Endothelial cell of umbilical vein (primary cell): ENCODE results near the gene RUNDC1. TPM values are rescaled to one million over a fixed set of nuclear protein-coding genes. Genes with fewer than 3 reads are reported as not detected.

ENCODE experiments used
- BruUV-seq: library from RNA; stranded (reverse); fragments of 400-500 nt; replicated peaks from 2 replicates; lab custom pipeline; 2021; lab: Mats Ljungman, UMichigan
- CTCF ChIA-PET: fragments of 300-600, 350-600 bp; sonication (Branson Sonifier 250); formaldehyde crosslinking; loops from one replicate; lab custom pipeline; 2021; ENCODE audit warnings: antibody characterized with exemption, inconsistent platforms; lab: Charles Lee
- POLR2A ChIA-PET: fragments of 300-600, 350-600 bp; sonication (Branson Sonifier 250); formaldehyde crosslinking; loops from one replicate; lab custom pipeline; 2021; ENCODE audit warnings: antibody characterized with exemption, inconsistent platforms; lab: Charles Lee
- DNase-seq: peaks from one replicate; pipeline ENCODE4 v3.0.0-alpha.2; 2011; ENCODE audit warnings: low read depth, low spot score
- FAIRE-seq: peaks from 2 replicates; lab custom pipeline; 2011; peaks lifted over from hg19 to GRCh38; lab: Jason Lieb, UNC
- H2AFZ ChIP-seq: 2 replicates; pipeline ENCODE4 v1.6.0; 2012; ENCODE audit warnings: low read depth, low read length, control low read depth, inconsistent platforms
- H3K27ac ChIP-seq: 2 replicates; pipeline ENCODE4 v1.5.1; 2011; ENCODE audit warnings: low read depth, mild to moderate bottlenecking, control low read depth, low read length, moderate library complexity; ENCODE audit not compliant: insufficient read depth
- H3K27me3 ChIP-seq, 2 experiments: 2 replicates each; pipeline versions ENCODE4 v1.6.0 to v1.6.1; 2011; ENCODE audit warnings: low read length in 2 of 2, mixed read lengths in 1 of 2; ENCODE audit not compliant: control insufficient read depth in 2 of 2, insufficient read depth in 2 of 2
- H3K36me3 ChIP-seq, 2 experiments: 2 replicates in 1 of 2; 3 replicates in 1 of 2; pipeline ENCODE4 v1.5.1; 2011; ENCODE audit warnings: low read length in 2 of 2, mild to moderate bottlenecking in 1 of 2, moderate library complexity in 1 of 2; ENCODE audit not compliant: control insufficient read depth in 2 of 2, insufficient read depth in 2 of 2; ENCODE audit errors: extremely low read depth in 1 of 2
- H3K4me1 ChIP-seq: 3 replicates; pipeline ENCODE4 v1.5.1; 2011; ENCODE audit warnings: mild to moderate bottlenecking, low read length; ENCODE audit not compliant: control insufficient read depth, insufficient read depth; ENCODE audit errors: extremely low read depth
- H3K4me2 ChIP-seq: 2 replicates; pipeline ENCODE4 v1.6.1; 2011; ENCODE audit warnings: low read length, control low read depth, mixed read lengths; ENCODE audit not compliant: insufficient read depth
- H3K4me3 ChIP-seq, 3 experiments: fragments of 200-600 bp in 1 of 3; sonication (generic), shearing (Covaris generic) in 1 of 3; replicated peaks in 1 of 3; 2 replicates each; pipeline ENCODE4 v1.5.1; 2011 to 2016; ENCODE audit warnings: control low read depth in 3 of 3, low read length in 3 of 3, mild to moderate bottlenecking in 2 of 3, inconsistent platforms in 1 of 3, low read depth in 1 of 3, moderate library complexity in 1 of 3; ENCODE audit not compliant: insufficient read depth in 1 of 3
- H3K79me2 ChIP-seq: 2 replicates; pipeline ENCODE4 v1.6.0; 2012; ENCODE audit warnings: low read length, inconsistent platforms; ENCODE audit not compliant: control insufficient read depth, insufficient read depth
- H3K9ac ChIP-seq: replicated peaks from 2 replicates; pipeline ENCODE3; 2011; ENCODE audit warnings: low read length, control low read depth; ENCODE audit not compliant: insufficient read depth; ENCODE audit errors: extremely low read depth
- H3K9me1 ChIP-seq: replicated peaks from 3 replicates; pipeline ENCODE4 v1.6.0; 2011; ENCODE audit warnings: mild to moderate bottlenecking, low read length; ENCODE audit not compliant: control insufficient read depth, insufficient read depth; ENCODE audit errors: extremely low read depth
- H3K9me3 ChIP-seq: replicated peaks from 2 replicates; pipeline ENCODE4 v1.5.1; 2012; ENCODE audit warnings: low read length, inconsistent platforms; ENCODE audit not compliant: control insufficient read depth, insufficient read depth
- H4K20me1 ChIP-seq: replicated peaks from 2 replicates; pipeline ENCODE3; 2011; ENCODE audit warnings: mild to moderate bottlenecking, low read length; ENCODE audit not compliant: control insufficient read depth, insufficient read depth; ENCODE audit errors: extremely low read depth
- EZH2 ChIP-seq: IDR thresholded peaks from 2 replicates; pipeline ENCODE4 v1.6.1; 2012; ENCODE audit warnings: borderline replicate concordance, low read depth, mild to moderate bottlenecking, moderate library complexity, low read length, inconsistent platforms; ENCODE audit not compliant: severe bottlenecking
- FOS ChIP-seq: IDR thresholded peaks from 2 replicates; pipeline ENCODE4 v1.6.1; 2011; ENCODE audit warnings: mild to moderate bottlenecking, low read length, moderate library complexity, borderline replicate concordance; ENCODE audit not compliant: insufficient read depth
- GATA2 ChIP-seq: IDR thresholded peaks from 2 replicates; pipeline ENCODE4 v1.7.0; 2011; ENCODE audit warnings: low read depth, mild to moderate bottlenecking, moderate library complexity, mixed read lengths, low read length; ENCODE audit not compliant: insufficient read length, insufficient read depth
- JUN ChIP-seq: IDR thresholded peaks from 2 replicates; pipeline ENCODE4 v1.6.1; 2011; ENCODE audit warnings: borderline replicate concordance, low read depth; ENCODE audit not compliant: insufficient read length, insufficient read depth
- MAX ChIP-seq: IDR thresholded peaks from 2 replicates; pipeline ENCODE4 v1.6.1; 2011; ENCODE audit not compliant: insufficient read depth, insufficient read length
- MYC ChIP-seq: IDR thresholded peaks from one replicate; pipeline ENCODE4 v1.6.1; 2011; ENCODE audit warnings: mild to moderate bottlenecking, low read depth, low read length
- POLR2A ChIP-seq: IDR thresholded peaks from 2 replicates; pipeline ENCODE4 v1.6.1; 2012; ENCODE audit warnings: low read depth, mild to moderate bottlenecking, control low read depth, low read length
- POLR2AphosphoS5 ChIP-seq: IDR thresholded peaks from 2 replicates; pipeline ENCODE4 v1.6.1; 2012; ENCODE audit warnings: low read depth, mild to moderate bottlenecking, control low read depth, low read length, moderate library complexity; ENCODE audit not compliant: insufficient read depth
- dilution Hi-C: fragments of 300-500 bp; cut with MboI; formaldehyde crosslinking; loops from one replicate; pipeline ENCODE4 v1.15.0; 2019; ENCODE audit warnings: low sequenced_read_pairs; ENCODE audit not compliant: extremely low pct_ligation_motif_present
- intact Hi-C: fragments of 100-400 bp; cut with micrococcal nuclease; formaldehyde crosslinking; loops from one replicate; pipeline ENCODE4 v1.10.0; 2022
- polyA plus RNA-seq, 4 experiments: library from polyadenylated mRNA; depleted of rRNA in 3 of 4; stranded (reverse) in 3 of 4; unstranded in 1 of 4; fragments of >200 nt; gene quantifications; 2 replicates each; pipeline versions ENCODE4 v1.2.1 to v1.2.3, GENCODE V29; 2011 to 2012; ENCODE audit warnings: missing spikeins in 1 of 4
- total RNA-seq: library from RNA; stranded (reverse); gene quantifications from 2 replicates; pipeline ENCODE4 v1.2.3, GENCODE V29; 2021
- TF ChIP-seq, protein P1 (sequence below), 2 donors: IDR thresholded peaks; 1 replicate in 1 of 2; 2 replicates in 1 of 2; pipeline ENCODE4 v1.5.1; 2011; ENCODE audit warnings: low read length in 2 of 2, mild to moderate bottlenecking in 2 of 2, moderate library complexity in 2 of 2, control low read depth in 1 of 2, inconsistent platforms in 1 of 2, low read depth in 1 of 2; ENCODE audit not compliant: insufficient read depth in 1 of 2; ENCODE audit errors: extremely low read depth in 1 of 2

RUNDC1 gene
- total and polyA plus RNA-seq, 2 donors (not counting 3 experiments of a cell fraction or from before 2014, with no cell fraction given): 9.2 to 12.0 TPM

DNA sequence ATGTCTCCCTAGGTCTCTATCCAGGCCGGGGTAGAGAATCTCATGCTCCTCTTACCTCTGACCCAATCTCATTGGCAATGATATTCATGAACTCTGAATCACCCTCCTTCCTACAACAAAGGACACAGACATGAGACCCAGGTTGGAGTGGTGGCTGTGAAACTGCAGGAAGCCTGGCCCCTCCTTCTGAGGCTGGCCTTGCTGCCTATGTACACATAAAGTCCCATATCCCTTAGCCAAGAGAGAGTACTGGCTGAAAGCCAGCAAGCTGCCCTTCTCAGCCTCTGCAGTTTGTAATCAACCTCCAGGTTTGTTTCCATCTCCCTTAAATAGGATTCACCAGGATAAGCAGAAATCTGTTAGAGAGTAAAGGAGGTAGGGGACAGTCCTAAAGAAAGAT, 26.7 kb upstream of the RUNDC1 start:
- H3K9me1 ChIP-seq: no peaks in the 10 kb centered on the region
- no peak overlapping the region for H3K4me2 ChIP-seq
- no peaks in the 10 kb centered on the region for H3K27me3 ChIP-seq
- TF ChIP-seq JUN: no peak
- TF ChIP-seq POLR2AphosphoS5: no peak
- no peak for TF ChIP-seq GATA2
- no peak for TF ChIP-seq FOS
- TF ChIP-seq MYC: no peak
- TF ChIP-seq, protein P1, sequence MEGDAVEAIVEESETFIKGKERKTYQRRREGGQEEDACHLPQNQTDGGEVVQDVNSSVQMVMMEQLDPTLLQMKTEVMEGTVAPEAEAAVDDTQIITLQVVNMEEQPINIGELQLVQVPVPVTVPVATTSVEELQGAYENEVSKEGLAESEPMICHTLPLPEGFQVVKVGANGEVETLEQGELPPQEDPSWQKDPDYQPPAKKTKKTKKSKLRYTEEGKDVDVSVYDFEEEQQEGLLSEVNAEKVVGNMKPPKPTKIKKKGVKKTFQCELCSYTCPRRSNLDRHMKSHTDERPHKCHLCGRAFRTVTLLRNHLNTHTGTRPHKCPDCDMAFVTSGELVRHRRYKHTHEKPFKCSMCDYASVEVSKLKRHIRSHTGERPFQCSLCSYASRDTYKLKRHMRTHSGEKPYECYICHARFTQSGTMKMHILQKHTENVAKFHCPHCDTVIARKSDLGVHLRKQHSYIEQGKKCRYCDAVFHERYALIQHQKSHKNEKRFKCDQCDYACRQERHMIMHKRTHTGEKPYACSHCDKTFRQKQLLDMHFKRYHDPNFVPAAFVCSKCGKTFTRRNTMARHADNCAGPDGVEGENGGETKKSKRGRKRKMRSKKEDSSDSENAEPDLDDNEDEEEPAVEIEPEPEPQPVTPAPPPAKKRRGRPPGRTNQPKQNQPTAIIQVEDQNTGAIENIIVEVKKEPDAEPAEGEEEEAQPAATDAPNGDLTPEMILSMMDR (IDR thresholded peaks at IDR 0.05; ENCODE audit: extremely low read depth in 1 of 2, insufficient read depth in 1 of 2, low read depth in 1 of 2, low read length in 2 of 2): no peak
- no peak for TF ChIP-seq EZH2
- no peak for TF ChIP-seq POLR2A
- TF ChIP-seq MAX: no peak
- BruUV-seq: no TSS peak
- FAIRE-seq (no peak), DNase-seq (no peak)
- intact Hi-C loops (no loop called here), dilution Hi-C loops (no loop called here)
- no peaks in the 10 kb centered on the region for H4K20me1 ChIP-seq
- no peak overlapping the region for H3K4me3 ChIP-seq
- H3K9ac ChIP-seq: no peak overlapping the region
- ChIA-PET POLR2A (no interaction called here), CTCF (interaction anchor here (1.4 to 1.9 kb wide), 2 partner anchors 45 to 110 kb away, joined by 4 to 5 read pairs; partner anchors contain the start of gene RPL27)
- H3K9me3 ChIP-seq: no peaks in the 10 kb centered on the region
- H3K36me3 ChIP-seq: peaks cover 8 to 22% of the 10 kb centered on the region in 2 experiments
- no peak overlapping the region for H2AFZ ChIP-seq
- no peaks in the 10 kb centered on the region for H3K79me2 ChIP-seq
- H3K4me1 ChIP-seq: no peaks in the 10 kb centered on the region
- H3K27ac ChIP-seq: no peak overlapping the region
